K562 (cell line): ENCODE results near the gene POLR2B. TPM values are rescaled to one million over a fixed set of nuclear protein-coding genes. Genes with fewer than 3 reads are reported as not detected.

ENCODE experiments used
- GATAD2A ChIP-seq: fragments of 450-650 bp; IDR thresholded peaks from 2 replicates; pipeline ENCODE4 v1.6.1; 2017
- NRF1 ChIP-seq, 2 experiments: fragments of 450-650 bp; IDR thresholded peaks in 1 of 2; conservative IDR thresholded peaks in 1 of 2; 2 replicates each; pipeline ENCODE4 v1.6.1; 2014; ENCODE audit warnings: mild to moderate bottlenecking in 2 of 2
- SMAD1 ChIP-seq: fragments of 150-350 bp; IDR thresholded peaks from 2 replicates; pipeline ENCODE4 v1.6.1; 2014; ENCODE audit warnings: low read length, low read depth; ENCODE audit not compliant: partially characterized antibody
- YY1 ChIP-seq, 3 experiments: IDR thresholded peaks; 2 replicates each; pipeline ENCODE4 v1.6.1; 2011; ENCODE audit warnings: low read length in 2 of 3, mild to moderate bottlenecking in 2 of 3, moderate library complexity in 2 of 3, borderline replicate concordance in 1 of 3, control low read depth in 1 of 3, low read depth in 1 of 3; ENCODE audit not compliant: insufficient read depth in 3 of 3, insufficient replicate concordance in 2 of 3, control insufficient read depth in 1 of 3, insufficient read length in 1 of 3; ENCODE audit errors: extremely low read depth in 1 of 3
- ZFP36 ChIP-seq: fragments of 150-350 bp; IDR thresholded peaks from 2 replicates; pipeline ENCODE4 v1.6.1; 2018; ENCODE audit warnings: low read length, low read depth; ENCODE audit not compliant: partially characterized antibody
- polyA plus RNA-seq, 8 experiments: library from polyadenylated mRNA; depleted of rRNA in 4 of 8; stranded (reverse) in 5 of 8; unstranded in 3 of 8; fragments of >200 nt; fragmentation: Nextera tagmentation in 2 of 8; fragmentation: Illumina TruSeq in 1 of 8; extraction: Ambion mirVana in 2 of 8; extraction: Trizol in 1 of 8; gene quantifications; 2 replicates each; pipeline versions ENCODE4 v1.2.1 to v1.2.3, GENCODE V29; 2011 to 2014; ENCODE audit warnings: inconsistent platforms in 1 of 8, missing spikeins in 1 of 8
- total RNA-seq, 7 experiments: library from RNA; depleted of rRNA in 6 of 7; stranded (reverse); fragments of >200 nt in 6 of 7; fragmentation: Illumina TruSeq in 2 of 7; extraction: Trizol in 2 of 7; gene quantifications; 2 replicates each; pipeline versions ENCODE4 v1.2.1 to v1.2.3, GENCODE V29; 2011 to 2021; ENCODE audit warnings: low replicate concordance in 1 of 7
- TF ChIP-seq, protein P1 (sequence below): fragments of 200-800 bp; sonication (Bioruptor generic); IDR thresholded peaks from 2 replicates; pipeline ENCODE4 v1.6.1; 2016; ENCODE audit warnings: missing genetic modification characterization, missing compliant biosample characterization
- TF ChIP-seq, protein P2 (sequence below): sonication (generic); formaldehyde crosslinking; IDR thresholded peaks from 2 replicates; pipeline ENCODE4 v1.8.0; 2022; ENCODE audit warnings: mild to moderate bottlenecking, missing genetic modification reagents
- TF ChIP-seq, protein P3 (sequence below), 2 experiments: fragments of 450-650 bp; conservative IDR thresholded peaks; 2 replicates each; pipeline ENCODE4 v1.6.1; 2017; ENCODE audit warnings: mild to moderate bottlenecking in 2 of 2, moderate library complexity in 2 of 2
- TF ChIP-seq, protein P4 (sequence below): sonication (generic); formaldehyde crosslinking; IDR thresholded peaks from 2 replicates; pipeline ENCODE4 v1.8.0; 2023; ENCODE audit warnings: mild to moderate bottlenecking, missing genetic modification reagents

The POLR2B gene
- total and polyA plus RNA-seq, 9 of the 15 experiments (the other 6 are each of a cell fraction or from before 2014, with no cell fraction given): 60.9 to 208 (median 142) TPM

DNA sequence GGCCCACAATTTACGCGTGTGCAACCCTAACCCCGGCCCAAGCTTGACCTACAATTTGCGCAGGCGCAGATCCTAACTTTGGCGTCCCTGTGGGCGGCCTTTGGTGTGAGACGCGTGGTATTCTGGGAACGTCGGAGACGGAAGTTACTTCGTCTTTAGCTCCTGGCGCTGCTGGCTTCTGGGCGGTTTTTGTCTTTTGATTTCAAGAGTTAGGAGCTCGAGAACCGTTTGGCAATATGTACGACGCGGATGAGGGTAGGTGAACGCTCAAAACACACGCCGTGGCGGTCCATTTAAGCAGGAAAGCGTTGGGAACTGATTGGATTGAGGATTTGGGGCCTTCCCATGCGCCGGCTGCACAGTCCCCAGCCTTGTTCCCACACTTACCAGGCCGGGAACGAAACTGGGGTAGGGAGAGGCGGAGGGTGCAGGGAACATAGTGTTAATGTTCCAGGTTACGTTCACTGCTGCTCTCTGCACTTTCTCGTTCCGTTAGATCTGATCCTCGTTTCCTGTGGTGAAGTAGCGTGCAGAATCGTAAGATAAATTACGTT is at the start of gene POLR2B (continued):
- TF ChIP-seq, protein P1, sequence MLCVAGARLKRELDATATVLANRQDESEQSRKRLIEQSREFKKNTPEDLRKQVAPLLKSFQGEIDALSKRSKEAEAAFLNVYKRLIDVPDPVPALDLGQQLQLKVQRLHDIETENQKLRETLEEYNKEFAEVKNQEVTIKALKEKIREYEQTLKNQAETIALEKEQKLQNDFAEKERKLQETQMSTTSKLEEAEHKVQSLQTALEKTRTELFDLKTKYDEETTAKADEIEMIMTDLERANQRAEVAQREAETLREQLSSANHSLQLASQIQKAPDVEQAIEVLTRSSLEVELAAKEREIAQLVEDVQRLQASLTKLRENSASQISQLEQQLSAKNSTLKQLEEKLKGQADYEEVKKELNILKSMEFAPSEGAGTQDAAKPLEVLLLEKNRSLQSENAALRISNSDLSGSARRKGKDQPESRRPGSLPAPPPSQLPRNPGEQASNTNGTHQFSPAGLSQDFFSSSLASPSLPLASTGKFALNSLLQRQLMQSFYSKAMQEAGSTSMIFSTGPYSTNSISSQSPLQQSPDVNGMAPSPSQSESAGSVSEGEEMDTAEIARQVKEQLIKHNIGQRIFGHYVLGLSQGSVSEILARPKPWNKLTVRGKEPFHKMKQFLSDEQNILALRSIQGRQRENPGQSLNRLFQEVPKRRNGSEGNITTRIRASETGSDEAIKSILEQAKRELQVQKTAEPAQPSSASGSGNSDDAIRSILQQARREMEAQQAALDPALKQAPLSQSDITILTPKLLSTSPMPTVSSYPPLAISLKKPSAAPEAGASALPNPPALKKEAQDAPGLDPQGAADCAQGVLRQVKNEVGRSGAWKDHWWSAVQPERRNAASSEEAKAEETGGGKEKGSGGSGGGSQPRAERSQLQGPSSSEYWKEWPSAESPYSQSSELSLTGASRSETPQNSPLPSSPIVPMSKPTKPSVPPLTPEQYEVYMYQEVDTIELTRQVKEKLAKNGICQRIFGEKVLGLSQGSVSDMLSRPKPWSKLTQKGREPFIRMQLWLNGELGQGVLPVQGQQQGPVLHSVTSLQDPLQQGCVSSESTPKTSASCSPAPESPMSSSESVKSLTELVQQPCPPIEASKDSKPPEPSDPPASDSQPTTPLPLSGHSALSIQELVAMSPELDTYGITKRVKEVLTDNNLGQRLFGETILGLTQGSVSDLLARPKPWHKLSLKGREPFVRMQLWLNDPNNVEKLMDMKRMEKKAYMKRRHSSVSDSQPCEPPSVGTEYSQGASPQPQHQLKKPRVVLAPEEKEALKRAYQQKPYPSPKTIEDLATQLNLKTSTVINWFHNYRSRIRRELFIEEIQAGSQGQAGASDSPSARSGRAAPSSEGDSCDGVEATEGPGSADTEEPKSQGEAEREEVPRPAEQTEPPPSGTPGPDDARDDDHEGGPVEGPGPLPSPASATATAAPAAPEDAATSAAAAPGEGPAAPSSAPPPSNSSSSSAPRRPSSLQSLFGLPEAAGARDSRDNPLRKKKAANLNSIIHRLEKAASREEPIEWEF (CRISPR knock-in tag): no peak
- TF ChIP-seq, protein P2, sequence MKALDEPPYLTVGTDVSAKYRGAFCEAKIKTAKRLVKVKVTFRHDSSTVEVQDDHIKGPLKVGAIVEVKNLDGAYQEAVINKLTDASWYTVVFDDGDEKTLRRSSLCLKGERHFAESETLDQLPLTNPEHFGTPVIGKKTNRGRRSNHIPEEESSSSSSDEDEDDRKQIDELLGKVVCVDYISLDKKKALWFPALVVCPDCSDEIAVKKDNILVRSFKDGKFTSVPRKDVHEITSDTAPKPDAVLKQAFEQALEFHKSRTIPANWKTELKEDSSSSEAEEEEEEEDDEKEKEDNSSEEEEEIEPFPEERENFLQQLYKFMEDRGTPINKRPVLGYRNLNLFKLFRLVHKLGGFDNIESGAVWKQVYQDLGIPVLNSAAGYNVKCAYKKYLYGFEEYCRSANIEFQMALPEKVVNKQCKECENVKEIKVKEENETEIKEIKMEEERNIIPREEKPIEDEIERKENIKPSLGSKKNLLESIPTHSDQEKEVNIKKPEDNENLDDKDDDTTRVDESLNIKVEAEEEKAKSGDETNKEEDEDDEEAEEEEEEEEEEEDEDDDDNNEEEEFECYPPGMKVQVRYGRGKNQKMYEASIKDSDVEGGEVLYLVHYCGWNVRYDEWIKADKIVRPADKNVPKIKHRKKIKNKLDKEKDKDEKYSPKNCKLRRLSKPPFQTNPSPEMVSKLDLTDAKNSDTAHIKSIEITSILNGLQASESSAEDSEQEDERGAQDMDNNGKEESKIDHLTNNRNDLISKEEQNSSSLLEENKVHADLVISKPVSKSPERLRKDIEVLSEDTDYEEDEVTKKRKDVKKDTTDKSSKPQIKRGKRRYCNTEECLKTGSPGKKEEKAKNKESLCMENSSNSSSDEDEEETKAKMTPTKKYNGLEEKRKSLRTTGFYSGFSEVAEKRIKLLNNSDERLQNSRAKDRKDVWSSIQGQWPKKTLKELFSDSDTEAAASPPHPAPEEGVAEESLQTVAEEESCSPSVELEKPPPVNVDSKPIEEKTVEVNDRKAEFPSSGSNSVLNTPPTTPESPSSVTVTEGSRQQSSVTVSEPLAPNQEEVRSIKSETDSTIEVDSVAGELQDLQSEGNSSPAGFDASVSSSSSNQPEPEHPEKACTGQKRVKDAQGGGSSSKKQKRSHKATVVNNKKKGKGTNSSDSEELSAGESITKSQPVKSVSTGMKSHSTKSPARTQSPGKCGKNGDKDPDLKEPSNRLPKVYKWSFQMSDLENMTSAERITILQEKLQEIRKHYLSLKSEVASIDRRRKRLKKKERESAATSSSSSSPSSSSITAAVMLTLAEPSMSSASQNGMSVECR: 0 out of 2 replicates have a peak, but pooled peaks have one; percentile 33
- no peak for TF ChIP-seq ZFP36
- no peak for TF ChIP-seq GATAD2A
- TF ChIP-seq, protein P3, sequence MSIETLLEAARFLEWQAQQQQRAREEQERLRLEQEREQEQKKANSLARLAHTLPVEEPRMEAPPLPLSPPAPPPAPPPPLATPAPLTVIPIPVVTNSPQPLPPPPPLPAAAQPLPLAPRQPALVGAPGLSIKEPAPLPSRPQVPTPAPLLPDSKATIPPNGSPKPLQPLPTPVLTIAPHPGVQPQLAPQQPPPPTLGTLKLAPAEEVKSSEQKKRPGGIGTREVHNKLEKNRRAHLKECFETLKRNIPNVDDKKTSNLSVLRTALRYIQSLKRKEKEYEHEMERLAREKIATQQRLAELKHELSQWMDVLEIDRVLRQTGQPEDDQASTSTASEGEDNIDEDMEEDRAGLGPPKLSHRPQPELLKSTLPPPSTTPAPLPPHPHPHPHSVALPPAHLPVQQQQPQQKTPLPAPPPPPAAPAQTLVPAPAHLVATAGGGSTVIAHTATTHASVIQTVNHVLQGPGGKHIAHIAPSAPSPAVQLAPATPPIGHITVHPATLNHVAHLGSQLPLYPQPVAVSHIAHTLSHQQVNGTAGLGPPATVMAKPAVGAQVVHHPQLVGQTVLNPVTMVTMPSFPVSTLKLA (conservative IDR thresholded peaks at IDR 0.05): peak in 1 of 2 experiments; percentile 9; a peak in 2 of 4 replicates
- peak; percentile 88 to 91 for TF ChIP-seq NRF1 (conservative IDR thresholded peaks at IDR 0.05 in 1 of 2, IDR thresholded peaks at IDR 0.05 in 1 of 2)
- TF ChIP-seq, protein P4, sequence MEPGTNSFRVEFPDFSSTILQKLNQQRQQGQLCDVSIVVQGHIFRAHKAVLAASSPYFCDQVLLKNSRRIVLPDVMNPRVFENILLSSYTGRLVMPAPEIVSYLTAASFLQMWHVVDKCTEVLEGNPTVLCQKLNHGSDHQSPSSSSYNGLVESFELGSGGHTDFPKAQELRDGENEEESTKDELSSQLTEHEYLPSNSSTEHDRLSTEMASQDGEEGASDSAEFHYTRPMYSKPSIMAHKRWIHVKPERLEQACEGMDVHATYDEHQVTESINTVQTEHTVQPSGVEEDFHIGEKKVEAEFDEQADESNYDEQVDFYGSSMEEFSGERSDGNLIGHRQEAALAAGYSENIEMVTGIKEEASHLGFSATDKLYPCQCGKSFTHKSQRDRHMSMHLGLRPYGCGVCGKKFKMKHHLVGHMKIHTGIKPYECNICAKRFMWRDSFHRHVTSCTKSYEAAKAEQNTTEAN (CRISPR knock-in tag): 0 out of 2 replicates have a peak, but pooled peaks have one; percentile 53
- peak in 1 of 3 experiments; percentile 35 for TF ChIP-seq YY1 (IDR thresholded peaks at IDR 0.05; ENCODE audit: borderline replicate concordance in 1 of 3, control insufficient read depth in 1 of 3, extremely low read depth in 1 of 3, insufficient read depth in 3 of 3, insufficient read length in 1 of 3, insufficient replicate concordance in 2 of 3, low read depth in 1 of 3, low read length in 2 of 3)
- TF ChIP-seq SMAD1: peak; percentile 88
